GM21515 (cell line): Measurements from ENCODE around the gene COL5A2.

ENCODE experiments used
- ATAC-seq: cut with Tn5 transposase; IDR thresholded peaks from one replicate; pipeline ENCODE4 v1.9.1; 2021; ENCODE audit not compliant: unreplicated experiment

Gene COL5A2

GRCh38 chr2:189178726-189179569 lies 613 bp downstream of the COL5A2 start:
- ATAC-seq, result no peak

GRCh38 chr2:189178054-189178453 lies 1.5 kb downstream of the COL5A2 start:
- no peak for ATAC-seq

GRCh38 chr2:189177251-189177840 lies 2.2 kb downstream of the COL5A2 start:
- no peak for ATAC-seq

- no peak for ATAC-seq
These were observed 3.0 kb downstream of the COL5A2 start for GRCh38 chr2:189176516-189176915.

GRCh38 chr2:189175869-189176433 lies 3.6 kb downstream of the COL5A2 start:
- ATAC-seq, result no peak

- ATAC-seq, result no peak
These were observed 7.5 kb downstream of the COL5A2 start for GRCh38 chr2:189171956-189172609.

- ATAC-seq, result no peak
These were observed 10.6 kb downstream of the COL5A2 start for GRCh38 chr2:189168856-189169499.

GRCh38 chr2:189165656-189166380 lies 13.7 kb downstream of the COL5A2 start:
- no peak for ATAC-seq

GRCh38 chr2:189164746-189165145 lies 14.8 kb downstream of the COL5A2 start:
- ATAC-seq, result no peak

GRCh38 chr2:189163889-189164288 lies 15.7 kb downstream of the COL5A2 start:
- ATAC-seq, result no peak

- ATAC-seq, result no peak
These were observed 17.0 kb downstream of the COL5A2 start for GRCh38 chr2:189162566-189162965.

GRCh38 chr2:189161894-189162293 lies 17.7 kb downstream of the COL5A2 start:
- no peak for ATAC-seq

GRCh38 chr2:189159717-189160116 lies 19.8 kb downstream of the COL5A2 start:
- ATAC-seq, result no peak

- ATAC-seq, result no peak
These were observed 20.3 kb downstream of the COL5A2 start for GRCh38 chr2:189159273-189159672.

- no peak for ATAC-seq
These were observed 21.6 kb downstream of the COL5A2 start for GRCh38 chr2:189157939-189158338.

GRCh38 chr2:189157456-189157855 lies 22.1 kb downstream of the COL5A2 start:
- ATAC-seq, result no peak

GRCh38 chr2:189155795-189156194 lies 23.8 kb downstream of the COL5A2 start:
- no peak for ATAC-seq

GRCh38 chr2:189153619-189154018 lies 25.9 kb downstream of the COL5A2 start:
- no peak for ATAC-seq

GRCh38 chr2:189152483-189152882 lies 27.1 kb downstream of the COL5A2 start:
- ATAC-seq, result no peak

GRCh38 chr2:189151906-189152305 lies 27.7 kb downstream of the COL5A2 start:
- ATAC-seq, result no peak

- no peak for ATAC-seq
These were observed 29.5 kb downstream of the COL5A2 start for GRCh38 chr2:189150033-189150432.
